Measurements from ENCODE around the gene ACTN2.

GRCh38 chr1:236692742-236693141 is 6.4 kb downstream of the ACTN2 start:
- TF ChIP-seq CTCF (IDR thresholded peaks at IDR 0.05; ENCODE audit: insufficient read depth, low read length, poor library complexity, severe bottlenecking) (no peak), EZH2phosphoT487 (conservative IDR thresholded peaks at IDR 0.05; ENCODE audit: low read length) (no peak)
